HG03575 (cell line): Measurements from ENCODE around the gene AKAP7.
"Not testable (repeated sequence)": the region's sequence is repeated elsewhere in the genome, so short reads cannot be mapped to it uniquely, and the experiment has no call there.

Source experiments
- ATAC-seq: cut with Tn5 transposase; IDR thresholded peaks from one replicate; pipeline ENCODE4 v1.9.1; 2021; ENCODE audit not compliant: unreplicated experiment, insufficient number of reproducible peaks, low FRiP score; ENCODE audit errors: extremely low read depth

AKAP7 gene

DNA sequence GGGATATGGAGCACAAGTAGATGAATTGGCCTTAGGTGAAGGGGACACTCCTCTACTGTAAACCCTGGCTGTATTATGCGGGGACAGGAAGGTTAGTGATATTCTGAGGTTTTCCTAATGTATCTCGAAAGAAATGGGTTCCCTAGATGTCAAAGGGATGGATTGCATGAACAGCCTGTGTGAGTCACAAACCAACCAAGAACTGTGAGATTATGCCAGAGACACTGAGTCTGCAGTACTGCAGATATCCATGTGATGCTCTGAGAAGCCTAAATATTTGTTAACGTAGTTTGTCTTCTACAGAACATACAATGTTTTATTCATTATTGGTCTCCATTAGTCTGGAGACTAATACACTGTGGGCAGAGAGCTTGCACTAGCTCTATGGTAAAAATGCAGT, 182.2 kb downstream of the AKAP7 start:
- no peak for ATAC-seq

DNA sequence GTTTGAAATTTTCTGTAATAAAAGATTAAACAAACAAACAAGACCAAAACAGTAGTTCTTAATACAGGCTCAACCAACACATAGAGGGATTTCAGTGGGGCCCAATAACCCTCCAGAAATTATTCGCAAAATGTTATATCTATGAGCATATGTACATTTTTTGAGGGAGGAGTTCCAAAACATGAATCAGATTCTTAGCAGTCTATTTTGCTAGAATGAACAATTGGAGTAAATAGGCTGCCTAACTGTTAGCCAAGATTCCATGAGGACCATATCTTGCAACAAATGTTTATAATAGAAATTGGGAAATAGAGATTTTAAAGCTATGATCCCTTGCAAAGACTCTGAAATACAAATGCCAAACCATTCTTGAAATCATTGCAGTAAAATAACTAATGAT, 186.3 kb downstream of the AKAP7 start:
- ATAC-seq, result no peak

DNA sequence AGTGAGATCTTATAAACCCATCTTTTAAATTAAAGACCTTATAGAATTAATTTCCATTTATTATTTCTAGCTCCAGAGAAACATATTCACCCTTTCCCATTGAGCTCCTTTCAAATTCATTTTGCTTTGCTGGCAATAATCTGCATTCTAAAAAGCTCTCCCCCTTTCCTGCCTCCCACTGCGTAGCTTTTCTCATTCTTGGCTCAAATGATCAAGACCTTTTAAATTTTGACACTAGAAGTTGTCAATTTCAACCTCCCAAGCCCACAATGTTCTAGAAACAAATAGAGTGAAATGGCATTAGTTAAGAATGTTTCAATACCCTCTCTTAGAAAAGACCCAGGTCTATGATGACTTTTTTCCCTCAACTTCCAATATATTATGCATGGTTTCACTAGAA, 186.9 kb downstream of the AKAP7 start:
- no peak for ATAC-seq

DNA sequence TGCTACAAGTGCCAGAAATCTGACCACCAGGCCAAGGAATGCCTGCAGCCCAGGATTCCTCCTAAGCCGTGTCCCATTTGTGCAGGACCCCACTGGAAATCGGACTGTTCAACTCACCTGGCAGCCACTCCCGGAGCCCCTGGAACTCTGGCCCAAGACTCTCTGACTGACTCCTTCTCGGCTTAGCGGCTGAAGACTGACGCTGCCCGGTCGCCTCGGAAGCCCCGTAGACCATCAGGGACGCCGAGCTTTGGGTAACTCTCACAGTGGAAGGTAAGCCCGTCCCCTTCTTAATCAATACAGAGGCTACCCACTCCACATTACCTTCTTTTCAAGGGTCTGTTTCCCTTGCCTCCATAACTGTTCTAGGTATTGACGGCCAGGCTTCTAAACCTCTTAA, 190.4 kb downstream of the AKAP7 start:
- not testable (repeated sequence) for ATAC-seq

DNA sequence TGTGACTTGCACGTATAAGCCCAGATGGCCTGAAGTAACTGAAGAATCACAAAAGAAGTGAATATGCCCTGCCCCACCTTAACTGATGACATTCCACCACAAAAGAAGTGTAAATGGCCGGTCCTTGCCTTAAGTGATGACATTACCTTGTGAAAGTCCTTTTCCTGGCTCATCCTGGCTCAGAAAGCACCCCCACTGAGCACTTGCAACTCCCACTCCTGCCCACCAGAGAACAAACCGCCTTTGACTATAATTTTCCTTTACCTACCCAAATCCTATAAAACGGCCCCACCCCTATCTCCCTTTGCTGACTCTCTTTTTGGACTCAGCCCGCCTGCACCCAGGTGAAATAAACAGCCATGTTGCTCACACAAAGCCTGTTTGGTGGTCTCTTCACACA, 193.5 kb downstream of the AKAP7 start:
- not testable (repeated sequence) for ATAC-seq

DNA sequence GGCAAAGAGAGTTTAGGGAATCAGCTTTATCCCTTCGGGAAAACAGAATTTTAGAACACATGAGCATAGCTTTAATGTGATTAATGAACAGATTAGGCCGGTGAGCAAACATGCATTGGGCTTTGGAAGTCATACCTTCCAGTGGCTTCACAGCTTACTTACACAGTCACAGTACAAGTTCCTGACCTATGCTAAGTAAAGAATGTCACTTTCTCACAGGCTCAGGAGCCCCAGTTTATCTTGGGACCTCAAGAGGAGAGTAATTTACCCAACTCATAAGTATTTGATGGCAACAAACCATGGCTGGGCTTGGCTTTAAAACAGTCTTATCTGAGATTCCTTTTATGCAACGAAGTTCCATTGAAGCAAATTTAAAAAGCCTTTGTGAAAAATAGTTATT, 195.9 kb downstream of the AKAP7 start:
- ATAC-seq, result no peak

DNA sequence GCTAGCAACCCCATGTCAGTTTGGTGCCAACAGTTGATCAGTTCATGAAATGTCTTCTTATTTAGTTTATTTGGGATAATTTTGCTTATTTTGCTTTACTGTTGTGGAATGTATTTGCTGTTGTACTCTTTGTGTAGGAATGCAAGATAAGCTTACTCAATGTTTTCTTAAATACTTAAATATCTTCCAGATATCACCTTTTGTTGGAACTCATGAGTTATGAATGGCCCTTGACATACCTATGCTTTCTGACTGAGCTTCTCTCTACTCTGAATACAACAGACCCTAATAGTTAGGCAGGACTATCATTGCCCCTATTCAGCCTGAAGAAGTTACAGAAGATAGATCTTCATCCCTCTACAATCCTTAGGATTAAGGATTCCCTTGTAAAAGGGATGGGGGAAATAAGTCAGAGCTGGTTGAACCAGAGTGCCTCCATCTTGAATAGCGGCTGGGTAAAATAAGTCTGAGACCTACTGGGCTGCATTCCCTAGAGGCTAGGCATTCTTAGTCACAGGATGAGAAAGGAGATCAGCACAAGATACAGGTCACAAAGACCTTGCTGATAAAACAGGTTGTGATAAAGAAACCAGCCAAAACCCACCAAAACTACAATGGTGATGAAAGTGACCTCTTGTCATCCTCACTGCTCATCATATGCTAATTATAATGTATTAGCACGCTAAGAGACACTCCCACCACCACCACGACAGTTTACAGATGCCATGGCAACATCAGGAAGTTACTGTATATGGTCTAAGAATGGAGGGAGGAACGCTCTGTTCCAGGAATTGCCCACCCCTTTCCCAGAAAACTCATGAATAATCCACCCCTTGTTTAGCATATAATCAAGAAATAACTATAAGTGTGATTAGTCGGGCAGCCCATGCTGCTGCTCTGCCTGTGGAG, 196.9 kb downstream of the AKAP7 start:
- ATAC-seq, result no peak
